T-helper 2 cell treated with Interferon-gamma antibody and Interleukin-4, amounts not matched to agents 5 μg/mL and 100 μg/mL, for 36 hours (primary cell): ENCODE data around the gene RNF17.

ENCODE experiments used
- DNase-seq: peaks from one replicate; pipeline ENCODE4 v3.0.0; 2021; ENCODE audit warnings: low spot score
- H3K27ac Mint-ChIP-seq: one replicate; pipeline ENCODE4 v1.8.0; 2021; ENCODE audit warnings: mild to moderate bottlenecking, mixed read lengths
- H3K27me3 Mint-ChIP-seq: one replicate; pipeline ENCODE4 v1.8.0; 2021; ENCODE audit warnings: low read depth, mixed read lengths
- H3K36me3 Mint-ChIP-seq: one replicate; pipeline ENCODE4 v1.8.0; 2021; ENCODE audit warnings: low read depth, mixed read lengths
- H3K4me1 Mint-ChIP-seq: one replicate; pipeline ENCODE4 v1.8.0; 2021; ENCODE audit warnings: low read depth, mixed read lengths
- H3K4me3 Mint-ChIP-seq: one replicate; pipeline ENCODE4 v1.8.0; 2022; ENCODE audit warnings: mild to moderate bottlenecking, moderate library complexity, mixed read lengths
- H3K9me3 Mint-ChIP-seq: one replicate; pipeline ENCODE4 v1.8.0; 2021; ENCODE audit warnings: mixed read lengths

The RNF17 gene

GRCh38 chr13:24738366-24738847 is 25.6 kb upstream of the RNF17 start:
- Mint-ChIP-seq H3K36me3 (no peaks in the 10 kb centered on the region), H3K27ac (no peak overlapping the region), H3K9me3 (no peaks in the 10 kb centered on the region), H3K27me3 (no peaks in the 10 kb centered on the region), H3K4me3 (no peak overlapping the region), H3K4me1 (no peaks in the 10 kb centered on the region)
- no peak for DNase-seq

GRCh38 chr13:24740014-24740890 is 23.7 kb upstream of the RNF17 start:
- H3K36me3 Mint-ChIP-seq, result no peaks in the 10 kb centered on the region
- H3K4me1 Mint-ChIP-seq, result no peaks in the 10 kb centered on the region
- no peak overlapping the region for H3K4me3 Mint-ChIP-seq
- peaks cover 16% of the 10 kb centered on the region for H3K27me3 Mint-ChIP-seq
- DNase-seq, result no peak
- no peak overlapping the region for H3K27ac Mint-ChIP-seq
- no peaks in the 10 kb centered on the region for H3K9me3 Mint-ChIP-seq

- Mint-ChIP-seq H3K4me3 (no peak overlapping the region), H3K9me3 (no peaks in the 10 kb centered on the region), H3K27me3 (peaks cover 19% of the 10 kb centered on the region), H3K4me1 (no peaks in the 10 kb centered on the region), H3K27ac (no peak overlapping the region), H3K36me3 (no peaks in the 10 kb centered on the region)
- DNase-seq, result no peak
These were observed 22.8 kb upstream of the RNF17 start for GRCh38 chr13:24741016-24741662.

GRCh38 chr13:24741791-24742190 is 22.2 kb upstream of the RNF17 start:
- DNase-seq, result no peak
- H3K36me3 Mint-ChIP-seq, result no peaks in the 10 kb centered on the region
- no peaks in the 10 kb centered on the region for H3K4me1 Mint-ChIP-seq
- H3K27ac Mint-ChIP-seq, result no peak overlapping the region
- H3K9me3 Mint-ChIP-seq, result no peaks in the 10 kb centered on the region
- H3K27me3 Mint-ChIP-seq, result peaks cover 26% of the 10 kb centered on the region
- H3K4me3 Mint-ChIP-seq, result no peak overlapping the region

- H3K27ac Mint-ChIP-seq, result no peak overlapping the region
- no peak overlapping the region for H3K4me3 Mint-ChIP-seq
- no peak for DNase-seq
- peaks cover 3% of the 10 kb centered on the region for H3K4me1 Mint-ChIP-seq
- H3K36me3 Mint-ChIP-seq, result no peaks in the 10 kb centered on the region
- no peaks in the 10 kb centered on the region for H3K9me3 Mint-ChIP-seq
- peaks cover 31% of the 10 kb centered on the region for H3K27me3 Mint-ChIP-seq
These were observed 21.7 kb upstream of the RNF17 start for GRCh38 chr13:24742294-24742693.

- Mint-ChIP-seq H3K36me3 (no peaks in the 10 kb centered on the region), H3K27me3 (peaks cover 35% of the 10 kb centered on the region), H3K27ac (no peak overlapping the region), H3K4me3 (no peak overlapping the region), H3K4me1 (peaks cover 5% of the 10 kb centered on the region), H3K9me3 (no peaks in the 10 kb centered on the region)
- DNase-seq, result no peak
These were observed 21.0 kb upstream of the RNF17 start for GRCh38 chr13:24742977-24743376.

- DNase-seq, result no peak
- H3K27me3 Mint-ChIP-seq, result peaks cover 47% of the 10 kb centered on the region
- H3K9me3 Mint-ChIP-seq, result no peaks in the 10 kb centered on the region
- H3K27ac Mint-ChIP-seq, result no peak overlapping the region
- peaks cover 8% of the 10 kb centered on the region for H3K4me1 Mint-ChIP-seq
- no peak overlapping the region for H3K4me3 Mint-ChIP-seq
- no peaks in the 10 kb centered on the region for H3K36me3 Mint-ChIP-seq
These were observed 19.7 kb upstream of the RNF17 start for GRCh38 chr13:24744247-24744646.

- Mint-ChIP-seq H3K4me3 (peak overlapping the region; percentile 7), H3K36me3 (no peaks in the 10 kb centered on the region), H3K4me1 (peaks cover 8% of the 10 kb centered on the region), H3K27ac (no peak overlapping the region), H3K27me3 (peaks cover 60% of the 10 kb centered on the region), H3K9me3 (no peaks in the 10 kb centered on the region)
- DNase-seq, result no peak
These were observed 18.5 kb upstream of the RNF17 start for GRCh38 chr13:24745516-24745860.

- Mint-ChIP-seq H3K27me3 (peaks cover 65% of the 10 kb centered on the region), H3K4me1 (peaks cover 8% of the 10 kb centered on the region), H3K27ac (no peak overlapping the region), H3K36me3 (no peaks in the 10 kb centered on the region), H3K4me3 (peak overlapping the region; percentile 34), H3K9me3 (no peaks in the 10 kb centered on the region)
- no peak for DNase-seq
These were observed 17.9 kb upstream of the RNF17 start for GRCh38 chr13:24745861-24746617.

- DNase-seq, result no peak
- H3K36me3 Mint-ChIP-seq, result no peaks in the 10 kb centered on the region
- no peak overlapping the region for H3K27ac Mint-ChIP-seq
- H3K27me3 Mint-ChIP-seq, result peaks cover 71% of the 10 kb centered on the region
- H3K4me1 Mint-ChIP-seq, result peaks cover 8% of the 10 kb centered on the region
- H3K9me3 Mint-ChIP-seq, result no peaks in the 10 kb centered on the region
- H3K4me3 Mint-ChIP-seq, result peak overlapping the region; percentile 84
These were observed 17.2 kb upstream of the RNF17 start for GRCh38 chr13:24746618-24747247.

GRCh38 chr13:24747248-24748060 is 16.5 kb upstream of the RNF17 start:
- Mint-ChIP-seq H3K36me3 (no peaks in the 10 kb centered on the region), H3K4me3 (peak overlapping the region; percentile 84), H3K4me1 (peaks cover 8% of the 10 kb centered on the region), H3K27ac (no peak overlapping the region), H3K27me3 (peaks cover 75% of the 10 kb centered on the region), H3K9me3 (no peaks in the 10 kb centered on the region)
- peak; percentile 26 for DNase-seq

GRCh38 chr13:24748061-24748400 is 15.9 kb upstream of the RNF17 start:
- H3K36me3 Mint-ChIP-seq, result no peaks in the 10 kb centered on the region
- H3K9me3 Mint-ChIP-seq, result no peaks in the 10 kb centered on the region
- peaks cover 8% of the 10 kb centered on the region for H3K4me1 Mint-ChIP-seq
- H3K27ac Mint-ChIP-seq, result no peak overlapping the region
- H3K4me3 Mint-ChIP-seq, result peak overlapping the region; percentile 65
- H3K27me3 Mint-ChIP-seq, result peaks cover 75% of the 10 kb centered on the region
- no peak for DNase-seq

- DNase-seq, result no peak
- Mint-ChIP-seq H3K27ac (no peak overlapping the region), H3K4me1 (no peaks in the 10 kb centered on the region)
These were observed 4.8 kb upstream of the RNF17 start for GRCh38 chr13:24759197-24759596.

More at GRCh38 chr13:24759197-24759596, 4.8 kb upstream of the RNF17 start:
- Mint-ChIP-seq H3K9me3 (no peaks in the 10 kb centered on the region), H3K4me3 (no peak overlapping the region), H3K36me3 (no peaks in the 10 kb centered on the region), H3K27me3 (peaks cover 25% of the 10 kb centered on the region)
